Activated CD4-positive, CD25-positive, alpha-beta regulatory T cell treated with anti-CD3 and anti-CD28 coated beads, Interleukin-2, amount 50 U/mL, for 24 hours (primary cell): Measurements from ENCODE around the gene TK1.
A peak's percentile ranks its signal among the peaks of the same experiment; 100 is the strongest.

Source experiments
- ATAC-seq, 2 donors: fragments of 150-1000 bp; cut with Tn5 transposase; one replicate each; pipeline ENCODE4 v1.10.0; 2021; ENCODE audit warnings: mild to moderate bottlenecking in 1 of 2, moderate library complexity in 1 of 2

TK1 gene

DNA sequence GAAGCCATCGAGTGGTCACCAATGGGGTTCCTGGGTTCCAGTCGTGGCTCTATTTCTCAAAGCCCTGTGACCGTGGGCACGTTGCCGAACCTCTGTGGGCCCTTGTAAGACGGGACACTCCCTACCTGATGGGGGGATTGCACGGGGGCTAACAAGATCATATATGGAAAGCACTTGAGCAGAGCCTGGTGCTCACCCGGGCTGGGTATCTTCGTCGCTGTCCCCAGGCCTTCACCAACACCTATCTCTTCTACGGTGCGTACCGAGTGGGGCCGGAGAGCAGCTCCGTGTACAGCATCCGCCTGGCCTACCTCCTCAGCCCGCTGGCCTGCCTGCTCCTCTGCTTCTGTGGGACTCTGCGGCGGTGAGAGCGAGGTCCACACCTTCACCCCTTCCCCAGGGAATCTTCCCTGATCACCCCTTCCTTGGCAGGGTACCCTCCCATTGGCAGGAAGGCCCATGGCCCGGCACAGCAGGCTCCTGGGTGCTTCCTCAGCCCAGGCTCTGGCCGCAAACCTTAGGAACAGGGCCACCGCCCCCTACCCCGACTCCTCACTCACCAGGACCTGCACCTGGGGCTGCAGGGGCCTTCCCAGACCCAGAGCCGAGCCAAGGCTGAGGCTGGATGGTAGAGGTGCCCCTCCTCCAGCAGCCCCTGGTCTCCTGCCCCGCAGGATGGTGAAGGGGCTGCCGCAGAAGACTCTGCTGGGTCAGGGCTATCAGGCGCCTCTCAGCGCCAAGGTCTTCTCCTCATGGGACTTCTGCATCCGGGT, 53.5 kb downstream of the TK1 start:
- ATAC-seq, result no peak

GRCh38 chr17:78132767-78133178, 54.1 kb downstream of the TK1 start:
- ATAC-seq, result no peak

DNA sequence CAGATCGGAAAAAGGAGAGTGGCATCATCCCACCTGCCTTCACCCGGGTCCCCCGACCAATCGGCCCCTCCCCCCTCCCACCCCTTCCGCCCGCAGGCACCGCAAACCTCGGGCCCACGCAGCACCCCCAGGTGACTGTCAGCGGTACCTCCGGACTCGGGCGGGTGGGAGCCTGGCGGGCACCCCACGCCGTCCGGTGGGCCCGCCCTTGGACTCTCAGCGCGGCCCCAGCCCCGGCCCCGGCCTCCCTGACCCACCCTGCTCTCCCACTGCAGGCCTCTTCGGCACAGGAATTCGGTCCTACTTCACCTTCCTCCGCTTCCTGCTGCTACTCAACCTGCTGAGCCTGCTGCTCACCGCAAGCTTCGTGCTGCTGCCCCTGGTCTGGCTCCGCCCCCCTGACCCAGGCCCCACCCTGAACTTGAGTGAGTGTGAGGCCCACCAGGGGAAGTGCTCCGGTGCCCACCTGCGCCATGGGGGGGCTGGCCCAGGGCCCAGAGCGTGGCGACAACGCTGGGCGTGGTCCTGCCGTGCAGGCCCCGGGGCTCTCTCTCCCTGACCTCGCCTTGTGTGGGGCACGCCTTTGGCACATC, 54.7 kb downstream of the TK1 start:
- ATAC-seq, result peak; percentile 4 to 9

GRCh38 chr17:78131172-78132083, 55.4 kb downstream of the TK1 start:
- ATAC-seq, result peak; percentile 6 to 20

DNA sequence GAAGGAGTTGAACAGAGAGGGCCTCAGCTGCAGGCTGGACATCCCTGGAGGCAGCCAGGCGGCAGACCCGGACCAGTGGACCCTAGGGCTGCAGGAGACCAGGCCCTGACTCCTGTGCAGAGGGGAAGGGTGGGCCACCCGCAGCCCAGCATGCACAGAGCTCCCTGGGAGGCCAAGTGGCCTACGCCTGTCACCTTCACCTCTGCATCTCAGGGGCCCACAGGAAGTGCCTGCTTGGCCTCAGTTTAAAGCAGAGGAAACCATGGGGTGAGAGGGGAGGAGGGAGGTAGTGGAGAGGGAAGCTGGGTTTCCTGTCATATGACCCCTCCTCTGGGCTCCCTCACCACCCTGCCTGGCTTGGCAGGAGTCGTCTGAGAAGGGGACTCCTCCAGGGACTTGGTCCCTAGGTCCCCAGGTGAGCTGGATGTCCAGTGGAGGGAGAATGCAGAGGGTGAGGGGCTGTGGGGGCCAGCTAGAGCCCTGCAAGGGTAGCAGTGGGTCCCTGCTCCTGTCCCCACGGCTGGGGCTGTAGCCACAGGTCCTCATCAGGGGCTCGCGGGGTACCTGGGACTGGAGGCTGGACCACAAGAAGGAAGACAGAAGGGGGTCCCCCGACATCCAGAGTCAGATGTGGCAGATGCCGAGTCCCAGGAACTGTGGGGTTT, 56.3 kb downstream of the TK1 start, which contains the start of gene TMC8:
Gene TMC8 (plus strand): TSS at position 335 of the 665 bp plus-strand sequence. CDS start 818 bp downstream, outside the sequence.
- ATAC-seq, result peak; percentile 24 to 32

DNA sequence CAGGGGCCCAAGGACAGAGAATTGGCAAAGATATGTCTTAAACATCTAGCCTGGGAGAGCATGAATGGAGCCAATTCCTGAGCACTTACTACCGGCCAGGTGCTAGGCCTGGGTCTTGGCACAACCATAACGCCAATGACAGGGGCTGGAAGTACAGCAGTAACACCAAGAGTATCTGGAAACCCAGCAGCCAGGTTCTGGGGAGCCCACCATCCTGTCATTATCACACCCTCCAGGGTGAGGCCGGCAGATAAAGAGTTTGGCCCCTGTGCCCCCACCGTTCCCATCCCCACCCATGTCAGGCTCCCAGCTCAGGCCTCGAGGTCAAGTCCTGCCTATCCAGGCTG, 56.8 kb downstream of the TK1 start:
- no peak for ATAC-seq

DNA sequence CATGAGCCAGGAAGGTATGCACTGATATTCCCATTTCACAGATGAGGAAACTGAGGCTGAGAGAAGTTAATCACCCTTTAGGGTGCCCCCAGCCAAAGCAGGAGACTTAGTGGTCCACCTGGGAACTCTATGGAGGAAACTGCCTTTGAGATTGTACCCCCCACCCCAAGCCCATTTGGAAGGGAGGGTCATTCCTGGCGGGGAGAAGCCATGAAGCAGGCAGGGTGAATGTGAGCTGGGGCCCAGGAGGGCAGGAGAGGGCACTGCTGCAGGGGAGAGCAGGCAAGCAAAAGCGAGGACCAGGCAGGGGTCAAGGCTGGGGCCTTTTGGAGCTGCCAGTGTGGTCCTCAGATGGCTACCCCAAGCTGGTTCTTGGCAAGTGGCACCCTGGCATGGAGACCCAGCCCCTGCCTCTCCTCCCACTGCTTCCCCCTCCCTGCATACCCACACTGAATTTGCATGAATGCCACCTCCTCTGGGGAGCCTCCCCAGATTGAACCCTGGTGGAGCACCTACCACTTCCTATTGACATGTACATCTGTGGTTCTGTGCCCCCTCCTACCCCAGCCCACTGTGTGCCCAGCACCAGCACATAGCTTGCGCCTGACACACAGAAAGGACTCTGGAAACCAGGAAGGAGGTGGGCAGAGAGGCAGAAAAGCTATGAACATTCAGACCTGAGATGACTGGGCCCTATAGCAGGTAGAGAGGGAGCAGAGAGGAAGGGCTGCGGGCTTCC, 57.3 kb downstream of the TK1 start:
- no peak for ATAC-seq

GRCh38 chr17:78128551-78129350, 58.1 kb downstream of the TK1 start, which contains the start of gene TMC6:
TMC6 (minus strand) TSS chr17:78128755; CDS start chr17:78126832, 1,923 bp downstream.
- ATAC-seq, result peak; percentile 17 to 26

- no peak for ATAC-seq
Measured at GRCh38 chr17:78127888-78128550, 58.8 kb downstream of the TK1 start.

- peak; percentile 26 to 37 for ATAC-seq
Measured at GRCh38 chr17:78127239-78127887, 59.5 kb downstream of the TK1 start.

DNA sequence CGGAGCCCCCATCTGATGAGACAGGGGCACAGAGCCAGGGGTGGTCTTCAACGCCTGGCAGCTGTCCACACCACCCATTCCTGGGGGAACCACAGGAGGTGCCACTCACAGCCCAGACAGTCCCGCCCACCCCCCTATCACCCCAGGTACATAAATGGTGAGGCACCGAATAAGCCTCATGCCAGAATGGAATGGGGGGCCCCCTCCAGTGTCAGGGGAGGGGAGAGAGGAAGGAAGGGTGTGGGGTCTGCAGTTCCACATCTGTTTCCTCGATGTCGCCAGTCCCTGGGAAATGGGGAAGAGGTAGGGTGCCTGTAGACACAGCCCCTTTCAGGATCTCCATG, 60.0 kb downstream of the TK1 start:
- no peak for ATAC-seq

DNA sequence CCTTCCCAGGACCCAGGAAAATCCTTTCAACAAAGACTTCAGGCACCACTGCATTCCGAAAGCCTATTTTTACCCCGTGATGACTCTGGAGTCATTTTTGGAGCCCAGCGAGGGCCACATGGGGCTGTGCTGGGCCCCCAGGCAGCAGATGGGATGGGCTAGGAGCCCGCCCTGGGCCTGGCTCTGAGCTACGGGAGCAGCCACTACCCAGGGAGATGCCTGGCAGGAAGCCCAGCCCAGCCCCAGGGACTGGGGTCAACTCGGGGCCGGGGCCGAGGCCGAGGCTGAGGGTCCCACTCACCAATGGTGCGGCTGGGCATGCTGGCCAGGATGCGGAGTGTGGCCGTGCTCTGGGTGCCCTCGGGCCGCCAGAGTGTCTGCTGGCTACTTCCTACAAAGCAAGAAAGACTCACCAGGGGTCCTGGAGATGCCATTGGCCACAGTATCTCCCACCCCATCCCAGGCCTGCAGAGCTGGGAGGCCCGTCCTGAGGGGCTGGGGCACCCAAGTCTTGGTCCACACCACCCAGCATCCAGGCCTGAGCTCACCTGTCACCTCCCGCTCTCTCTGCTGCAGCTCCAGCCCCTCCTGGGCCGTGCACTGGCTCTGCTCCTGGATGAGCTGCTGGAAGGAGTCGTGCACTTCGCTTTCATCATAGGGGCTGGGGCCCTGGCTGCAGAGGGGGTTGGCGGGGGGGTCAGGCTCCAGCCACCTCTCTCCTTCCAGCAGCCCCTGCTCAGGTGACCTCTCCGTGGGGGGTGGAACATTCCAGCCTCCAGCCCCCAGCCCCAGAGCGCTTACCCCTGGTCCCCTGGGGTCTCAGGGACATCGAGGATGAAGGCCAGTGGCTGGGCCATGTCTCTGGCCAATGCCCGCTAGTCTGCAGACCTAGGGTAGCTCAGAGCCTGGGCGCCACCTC, 60.6 kb downstream of the TK1 start:
- ATAC-seq, result no peak

- ATAC-seq, result no peak
Measured at GRCh38 chr17:78125138-78125913, 61.5 kb downstream of the TK1 start.

- ATAC-seq, result no peak
Measured at GRCh38 chr17:78124836-78125137, 62.1 kb downstream of the TK1 start.
